Gastrocnemius medialis (tissue), 4 donors: ENCODE data around the gene SREK1.

Source experiments
- POLR2A ChIP-seq, 2 donors: fragments of 450-650 bp; IDR thresholded peaks; one replicate each; pipeline ENCODE4 v1.6.1; 2017; ENCODE audit warnings: antibody characterized with exemption in 2 of 2, mild to moderate bottlenecking in 2 of 2, moderate library complexity in 2 of 2
- TF ChIP-seq, protein P1 (sequence below), 5 experiments: fragments of 450-650 bp in 3 of 5; fragments of 200-600 bp in 2 of 5; sonication (generic) in 2 of 5; IDR thresholded peaks in 4 of 5; conservative IDR thresholded peaks in 1 of 5; 1 replicate in 4 of 5; 2 replicates in 1 of 5; pipeline ENCODE4 v1.5.1; 2016 to 2019; ENCODE audit warnings: antibody characterized with exemption in 5 of 5, mild to moderate bottlenecking in 3 of 5, moderate library complexity in 3 of 5

DNA sequence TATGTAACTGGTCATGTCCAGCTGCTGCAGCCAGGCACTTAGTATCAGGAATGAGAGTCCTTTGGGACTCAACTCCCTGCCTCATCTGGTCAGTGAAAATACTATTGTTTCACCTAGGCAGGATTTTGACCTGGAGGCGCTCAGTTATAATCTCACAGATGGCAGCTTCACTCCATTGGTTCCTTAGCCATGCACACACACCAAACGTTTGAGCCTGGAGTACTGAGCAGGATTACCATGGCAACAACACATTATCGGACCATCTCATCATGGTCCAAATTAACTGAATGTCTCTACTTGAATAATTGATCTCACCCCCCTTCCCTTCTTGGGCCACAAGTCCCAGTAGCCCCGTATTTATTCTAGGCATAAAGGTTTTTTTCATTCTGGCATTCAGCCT is 15.0 kb upstream of the SREK1 start:
- no peak for TF ChIP-seq POLR2A (IDR thresholded peaks at IDR 0.05)
- TF ChIP-seq, protein P1, sequence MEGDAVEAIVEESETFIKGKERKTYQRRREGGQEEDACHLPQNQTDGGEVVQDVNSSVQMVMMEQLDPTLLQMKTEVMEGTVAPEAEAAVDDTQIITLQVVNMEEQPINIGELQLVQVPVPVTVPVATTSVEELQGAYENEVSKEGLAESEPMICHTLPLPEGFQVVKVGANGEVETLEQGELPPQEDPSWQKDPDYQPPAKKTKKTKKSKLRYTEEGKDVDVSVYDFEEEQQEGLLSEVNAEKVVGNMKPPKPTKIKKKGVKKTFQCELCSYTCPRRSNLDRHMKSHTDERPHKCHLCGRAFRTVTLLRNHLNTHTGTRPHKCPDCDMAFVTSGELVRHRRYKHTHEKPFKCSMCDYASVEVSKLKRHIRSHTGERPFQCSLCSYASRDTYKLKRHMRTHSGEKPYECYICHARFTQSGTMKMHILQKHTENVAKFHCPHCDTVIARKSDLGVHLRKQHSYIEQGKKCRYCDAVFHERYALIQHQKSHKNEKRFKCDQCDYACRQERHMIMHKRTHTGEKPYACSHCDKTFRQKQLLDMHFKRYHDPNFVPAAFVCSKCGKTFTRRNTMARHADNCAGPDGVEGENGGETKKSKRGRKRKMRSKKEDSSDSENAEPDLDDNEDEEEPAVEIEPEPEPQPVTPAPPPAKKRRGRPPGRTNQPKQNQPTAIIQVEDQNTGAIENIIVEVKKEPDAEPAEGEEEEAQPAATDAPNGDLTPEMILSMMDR (IDR thresholded peaks at IDR 0.05 in 4 of 5, conservative IDR thresholded peaks at IDR 0.05 in 1 of 5), result no peak
